ENCODE results near the gene ASPG. TPM values are rescaled to one million over a fixed set of nuclear protein-coding genes. Genes with fewer than 3 reads are reported as not detected.
"Not testable (repeated sequence)": the region's sequence is repeated elsewhere in the genome, so short reads cannot be mapped to it uniquely, and the experiment has no call there.

The ASPG gene
- total and polyA plus RNA-seq, 4 experiments from 2014 or later = not detected

DNA sequence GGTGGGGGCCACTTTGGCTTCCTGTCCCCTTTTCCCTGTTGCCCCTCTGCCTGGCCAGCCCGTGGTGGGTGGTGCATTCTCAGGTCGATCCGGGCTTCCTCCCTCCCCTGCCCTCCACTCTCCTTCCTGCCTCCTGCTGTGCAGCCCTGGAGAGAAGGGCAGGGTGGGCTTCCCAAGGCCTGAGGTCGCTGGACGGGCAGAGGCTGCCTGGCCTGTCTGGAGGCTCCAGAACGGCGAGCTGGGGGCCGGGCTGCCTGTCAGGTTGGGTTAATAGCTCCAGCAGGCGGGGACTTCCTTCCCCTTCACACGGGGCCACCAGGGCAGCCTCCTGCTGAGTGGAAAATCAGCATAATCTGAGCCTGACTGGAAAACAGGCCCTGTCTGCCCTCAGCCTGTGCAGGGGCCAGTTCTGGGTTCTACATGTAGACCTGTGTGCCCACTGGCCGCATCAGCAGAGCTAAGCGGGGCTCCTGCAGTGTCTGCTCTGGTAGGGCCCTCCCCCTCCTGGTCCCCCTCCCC is 64.2 kb downstream of the ASPG start:
- intact Hi-C loops (cut with micrococcal nuclease) = no loop called here

DNA sequence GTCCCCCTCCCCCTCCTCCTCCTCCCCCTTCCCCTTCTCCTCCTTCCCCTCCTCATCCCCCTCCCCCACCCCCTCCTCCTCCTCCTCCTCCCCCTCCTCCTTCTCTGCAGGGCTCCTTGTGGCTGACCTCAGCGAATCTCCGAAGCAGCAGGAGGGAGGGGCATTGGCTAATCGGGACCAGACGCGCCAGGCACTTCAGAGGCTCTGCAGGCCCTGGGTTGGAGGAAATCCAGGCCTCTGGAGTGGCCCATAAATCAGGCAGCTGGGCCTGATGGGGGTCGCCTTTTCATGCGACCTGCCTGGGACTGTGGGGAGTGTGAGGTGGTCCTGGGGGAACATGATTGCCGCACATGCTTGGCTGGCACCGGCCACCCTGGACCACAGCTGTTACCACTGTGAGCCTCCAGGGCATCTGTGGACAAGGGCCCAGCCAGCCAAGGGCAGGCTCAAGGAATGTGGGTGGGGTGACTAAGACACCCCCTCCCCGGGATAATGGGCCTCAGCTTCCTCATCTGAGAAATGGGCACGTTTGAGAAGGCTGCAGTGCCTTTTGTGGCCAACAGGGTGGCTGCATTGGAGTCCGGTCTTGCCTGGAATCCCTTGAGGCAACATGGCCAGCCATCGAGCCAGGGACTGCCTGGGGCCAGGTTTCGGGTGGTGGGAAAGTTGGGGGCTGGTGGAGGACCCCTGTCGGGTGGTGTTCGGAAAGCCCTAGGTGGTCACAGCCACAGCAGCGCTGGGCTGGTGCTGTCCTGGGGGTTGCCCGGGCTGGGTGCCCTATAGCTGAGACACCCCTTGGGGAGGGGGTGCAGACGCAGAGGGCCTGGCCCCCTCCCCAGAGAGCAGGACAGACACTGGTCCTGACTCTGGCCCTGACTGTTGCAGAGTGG is 64.9 kb downstream of the ASPG start:
- ChIA-PET CTCF (ENCODE audit: partially characterized antibody) (interaction anchor here (1.4 kb wide), 1 partner anchor 248 kb away, joined by 3 read pairs; no protein-coding TSS in a partner anchor), POLR2A (ENCODE audit: partially characterized antibody) (no interaction called here)
- Mint-ChIP-seq H3K36me3 (no peaks in the 10 kb centered on the region), H3K27ac (no peak overlapping the region), H3K9me3 (no peaks in the 10 kb centered on the region), H3K4me1 (peaks cover 0 to 1% (median 0%) of the 10 kb centered on the region in 4 donors), H3K4me3 (peak overlapping the region in 1 of 8 donors; percentile 39), H3K27me3 (peaks cover 1 to 2% of the 10 kb centered on the region in 2 donors)
- H3K27me3 ChIP-seq (ENCODE audit: insufficient read depth, low read length) = no peaks in the 10 kb centered on the region
- H3K9me3 ChIP-seq (ENCODE audit: control insufficient read depth in 1 of 2, low read length in 2 of 2) = no peaks in the 10 kb centered on the region
- peak in 1 of 5 donors; percentile 33 for DNase-seq
- no peaks in the 10 kb centered on the region for H3K4me1 ChIP-seq (ENCODE audit: insufficient read depth, low read length)
- no peaks in the 10 kb centered on the region for H3K36me3 ChIP-seq (ENCODE audit: insufficient read depth, low read length)
- no peak overlapping the region for H3K27ac ChIP-seq (ENCODE audit: low read depth, low read length)
- no peak overlapping the region for H3K4me3 ChIP-seq (ENCODE audit: low read length in 2 of 2)
- intact Hi-C loops (cut with micrococcal nuclease) = no loop called here

More for the DNA sequence above, 64.2 kb downstream of the ASPG start:
- Histone ChIP-seq H3K27ac (ENCODE audit: low read depth, low read length) (no peak overlapping the region), H3K36me3 (ENCODE audit: insufficient read depth, low read length) (no peaks in the 10 kb centered on the region), H3K4me3 (ENCODE audit: low read length in 2 of 2) (no peak overlapping the region), H3K9me3 (ENCODE audit: control insufficient read depth in 1 of 2, low read length in 2 of 2) (no peaks in the 10 kb centered on the region), H3K4me1 (ENCODE audit: insufficient read depth, low read length) (no peaks in the 10 kb centered on the region), H3K27me3 (ENCODE audit: insufficient read depth, low read length) (no peaks in the 10 kb centered on the region)
- no peaks in the 10 kb centered on the region for H3K36me3 Mint-ChIP-seq
- H3K9me3 Mint-ChIP-seq = no peaks in the 10 kb centered on the region
- ChIA-PET CTCF (ENCODE audit: partially characterized antibody) (interaction anchor here (1.4 kb wide), 1 partner anchor 248 kb away, joined by 3 read pairs; no protein-coding TSS in a partner anchor), POLR2A (ENCODE audit: partially characterized antibody) (no interaction called here)
- peaks cover 2 to 3% of the 10 kb centered on the region in 2 donors for H3K27me3 Mint-ChIP-seq
- H3K4me3 Mint-ChIP-seq = no peak overlapping the region
- peaks cover 0 to 1% (median 0%) of the 10 kb centered on the region in 4 donors for H3K4me1 Mint-ChIP-seq
- DNase-seq = peak in 1 of 5 donors; percentile 38
- no peak overlapping the region for H3K27ac Mint-ChIP-seq

DNA sequence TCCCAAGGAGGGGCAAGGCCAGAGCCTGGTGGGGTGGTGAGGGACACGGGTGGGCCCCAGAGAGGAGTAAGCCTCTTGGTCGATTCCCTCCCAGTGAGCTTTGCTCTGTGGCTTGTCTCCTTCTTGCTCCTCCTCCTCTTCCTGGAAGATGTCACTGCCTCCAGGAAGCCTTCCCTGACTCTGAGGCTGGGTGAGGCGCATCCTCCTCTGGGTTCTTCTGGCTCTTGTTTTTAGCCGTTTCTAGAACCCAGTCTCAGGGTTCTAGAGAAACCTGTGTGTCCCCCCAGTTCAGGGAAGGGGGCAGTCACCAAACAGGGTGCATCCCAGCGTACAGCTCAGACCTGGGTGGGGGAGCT is 65.5 kb downstream of the ASPG start:
- Histone ChIP-seq H3K36me3 (ENCODE audit: insufficient read depth, low read length) (no peaks in the 10 kb centered on the region), H3K9me3 (ENCODE audit: control insufficient read depth in 1 of 2, low read length in 2 of 2) (no peaks in the 10 kb centered on the region), H3K27ac (ENCODE audit: low read depth, low read length) (no peak overlapping the region), H3K4me1 (ENCODE audit: insufficient read depth, low read length) (no peaks in the 10 kb centered on the region), H3K27me3 (ENCODE audit: insufficient read depth, low read length) (no peaks in the 10 kb centered on the region), H3K4me3 (ENCODE audit: low read length in 2 of 2) (no peak overlapping the region)
- Mint-ChIP-seq H3K27ac (peak overlapping the region in 1 of 7 donors; percentile 61), H3K9me3 (no peaks in the 10 kb centered on the region), H3K4me3 (no peak overlapping the region), H3K4me1 (peaks cover 0 to 1% (median 0%) of the 10 kb centered on the region in 4 donors), H3K36me3 (no peaks in the 10 kb centered on the region), H3K27me3 (peaks cover 0 to 1% of the 10 kb centered on the region in 2 donors)
- POLR2A ChIA-PET (ENCODE audit: partially characterized antibody) = no interaction called here
- DNase-seq = no peak
- intact Hi-C loops (cut with micrococcal nuclease) = no loop called here
- CTCF ChIA-PET (ENCODE audit: partially characterized antibody) = interaction anchor here (1.4 kb wide), 1 partner anchor 247 kb away, joined by 3 read pairs; no protein-coding TSS in a partner anchor

DNA sequence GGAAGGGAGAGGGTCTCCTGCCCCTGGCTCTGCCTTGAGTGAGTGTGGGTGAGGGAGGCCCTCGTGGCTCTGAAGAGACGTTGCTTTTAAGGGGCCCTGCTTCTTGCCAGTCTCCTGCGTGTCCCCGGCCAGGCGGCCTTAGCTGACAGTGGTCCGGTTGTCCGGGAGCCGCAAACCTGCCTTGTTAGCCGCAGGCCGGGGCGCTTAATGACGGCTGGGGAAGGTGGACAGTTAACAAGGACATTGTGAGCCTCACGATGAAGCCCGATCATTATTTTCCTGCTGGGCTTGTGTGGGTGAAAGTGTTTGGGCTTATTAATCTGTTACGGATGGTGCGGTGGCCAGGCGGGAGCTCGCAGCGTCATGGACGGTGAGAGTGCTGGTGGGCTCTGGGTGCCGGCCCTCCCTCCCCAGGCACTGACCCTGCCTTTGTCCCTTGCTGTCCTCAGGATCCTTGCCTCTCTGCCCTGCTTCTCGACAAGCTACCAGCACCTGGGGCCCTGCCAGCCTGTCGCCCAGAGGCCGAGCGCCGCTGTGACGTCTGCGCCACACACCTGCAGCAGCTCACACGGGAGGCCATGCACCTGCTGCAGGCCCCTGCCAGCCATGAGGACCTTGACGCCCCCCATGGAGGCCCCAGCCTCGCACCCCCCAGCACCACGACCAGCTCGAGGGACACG is 66.2 kb downstream of the ASPG start:
- Mint-ChIP-seq H3K27ac (no peak overlapping the region), H3K9me3 (no peaks in the 10 kb centered on the region), H3K4me1 (peaks cover 0 to 1% (median 0%) of the 10 kb centered on the region in 4 donors), H3K4me3 (no peak overlapping the region), H3K36me3 (no peaks in the 10 kb centered on the region), H3K27me3 (no peaks in the 10 kb centered on the region)
- no peaks in the 10 kb centered on the region for H3K9me3 ChIP-seq (ENCODE audit: control insufficient read depth in 1 of 2, low read length in 2 of 2)
- H3K27ac ChIP-seq (ENCODE audit: low read depth, low read length) = no peak overlapping the region
- no peaks in the 10 kb centered on the region for H3K4me1 ChIP-seq (ENCODE audit: insufficient read depth, low read length)
- DNase-seq = peak in 1 of 5 donors; percentile 16
- H3K36me3 ChIP-seq (ENCODE audit: insufficient read depth, low read length) = no peaks in the 10 kb centered on the region
- no peaks in the 10 kb centered on the region for H3K27me3 ChIP-seq (ENCODE audit: insufficient read depth, low read length)
- CTCF ChIA-PET (ENCODE audit: partially characterized antibody) = no interaction called here
- POLR2A ChIA-PET (ENCODE audit: partially characterized antibody) = no interaction called here
- no peak overlapping the region for H3K4me3 ChIP-seq (ENCODE audit: low read length in 2 of 2)
- intact Hi-C loops (cut with micrococcal nuclease) = no loop called here

DNA sequence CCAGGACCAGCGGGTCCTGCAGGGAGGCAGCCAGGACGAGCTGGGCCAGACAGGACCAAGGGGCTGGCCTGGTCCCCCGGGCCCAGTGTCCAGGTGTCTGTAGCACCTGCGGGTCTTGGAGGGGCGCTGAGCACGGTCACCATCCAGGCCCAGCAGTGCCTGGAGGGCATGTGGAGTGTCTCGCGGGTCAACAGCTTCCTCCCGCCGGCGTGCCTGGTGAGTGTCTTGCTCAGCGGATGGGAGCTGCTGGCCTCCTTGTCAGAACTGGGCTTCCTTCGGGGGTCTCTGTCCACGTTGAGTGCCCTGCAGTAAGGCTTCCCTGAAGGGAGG is 66.7 kb downstream of the ASPG start:
- H3K36me3 ChIP-seq (ENCODE audit: insufficient read depth, low read length) = no peaks in the 10 kb centered on the region
- DNase-seq = peak in 1 of 5 donors; percentile 16

DNA sequence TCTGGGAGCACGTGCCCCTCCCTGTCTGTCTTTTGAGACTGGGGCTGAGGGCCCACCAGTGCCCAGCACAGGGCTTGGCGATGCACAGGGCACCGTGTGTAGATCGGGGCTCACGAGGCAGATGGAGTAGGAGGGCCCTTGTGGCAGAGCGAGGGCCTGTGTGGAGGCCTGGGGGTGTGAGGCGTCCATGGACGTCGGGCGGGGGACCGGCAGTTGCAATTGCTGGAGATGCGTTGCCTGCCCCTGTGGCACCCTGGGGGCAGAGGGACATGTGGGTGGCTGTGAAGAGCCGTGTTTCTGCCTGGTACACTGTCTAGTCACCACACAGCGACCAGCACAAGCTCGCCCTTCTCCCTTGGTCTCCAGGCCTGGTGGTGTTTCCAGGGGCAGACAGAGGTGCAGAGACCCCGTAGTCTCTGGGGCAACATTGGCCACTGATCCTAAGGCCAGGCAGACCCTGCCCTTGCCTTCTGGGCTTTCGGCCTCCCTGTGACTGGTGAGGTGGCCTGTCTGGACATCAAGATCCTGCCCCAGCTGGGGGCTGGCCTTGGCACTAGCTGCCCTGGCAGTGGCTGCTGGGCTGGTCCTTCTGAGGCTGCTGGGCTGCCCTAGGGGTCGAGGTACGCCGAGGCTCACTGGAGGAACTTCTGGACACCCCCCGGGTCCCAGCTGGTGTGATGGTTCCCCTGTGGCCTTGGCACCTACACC is 67.3 kb downstream of the ASPG start:
- ChIA-PET POLR2A (ENCODE audit: partially characterized antibody) (no interaction called here), CTCF (ENCODE audit: partially characterized antibody) (no interaction called here)
- no peak overlapping the region for H3K4me3 Mint-ChIP-seq
- no peak overlapping the region for H3K27ac Mint-ChIP-seq
- no peaks in the 10 kb centered on the region for H3K27me3 ChIP-seq (ENCODE audit: insufficient read depth, low read length)
- H3K27me3 Mint-ChIP-seq = no peaks in the 10 kb centered on the region
- no peaks in the 10 kb centered on the region for H3K36me3 Mint-ChIP-seq
- H3K4me3 ChIP-seq (ENCODE audit: low read length in 2 of 2) = no peak overlapping the region
- H3K36me3 ChIP-seq (ENCODE audit: insufficient read depth, low read length) = no peaks in the 10 kb centered on the region
- no peaks in the 10 kb centered on the region for H3K9me3 Mint-ChIP-seq
- peaks cover 0 to 1% (median 0%) of the 10 kb centered on the region in 4 donors for H3K4me1 Mint-ChIP-seq
- no peaks in the 10 kb centered on the region for H3K4me1 ChIP-seq (ENCODE audit: insufficient read depth, low read length)
- no peak overlapping the region for H3K27ac ChIP-seq (ENCODE audit: low read depth, low read length)
- intact Hi-C loops (cut with micrococcal nuclease) = no loop called here
- no peaks in the 10 kb centered on the region for H3K9me3 ChIP-seq (ENCODE audit: control insufficient read depth in 1 of 2, low read length in 2 of 2)
- DNase-seq = no peak

More for the DNA sequence above, 66.7 kb downstream of the ASPG start:
- Histone ChIP-seq H3K4me3 (ENCODE audit: low read length in 2 of 2) (no peak overlapping the region), H3K4me1 (ENCODE audit: insufficient read depth, low read length) (no peaks in the 10 kb centered on the region), H3K9me3 (ENCODE audit: control insufficient read depth in 1 of 2, low read length in 2 of 2) (no peaks in the 10 kb centered on the region), H3K27ac (ENCODE audit: low read depth, low read length) (no peak overlapping the region), H3K27me3 (ENCODE audit: insufficient read depth, low read length) (no peaks in the 10 kb centered on the region)
- ChIA-PET POLR2A (ENCODE audit: partially characterized antibody) (no interaction called here), CTCF (ENCODE audit: partially characterized antibody) (no interaction called here)
- Mint-ChIP-seq H3K36me3 (no peaks in the 10 kb centered on the region), H3K4me3 (no peak overlapping the region), H3K27me3 (no peaks in the 10 kb centered on the region), H3K27ac (no peak overlapping the region), H3K4me1 (peaks cover 0 to 1% (median 0%) of the 10 kb centered on the region in 4 donors), H3K9me3 (no peaks in the 10 kb centered on the region)
- intact Hi-C loops (cut with micrococcal nuclease) = no loop called here

DNA sequence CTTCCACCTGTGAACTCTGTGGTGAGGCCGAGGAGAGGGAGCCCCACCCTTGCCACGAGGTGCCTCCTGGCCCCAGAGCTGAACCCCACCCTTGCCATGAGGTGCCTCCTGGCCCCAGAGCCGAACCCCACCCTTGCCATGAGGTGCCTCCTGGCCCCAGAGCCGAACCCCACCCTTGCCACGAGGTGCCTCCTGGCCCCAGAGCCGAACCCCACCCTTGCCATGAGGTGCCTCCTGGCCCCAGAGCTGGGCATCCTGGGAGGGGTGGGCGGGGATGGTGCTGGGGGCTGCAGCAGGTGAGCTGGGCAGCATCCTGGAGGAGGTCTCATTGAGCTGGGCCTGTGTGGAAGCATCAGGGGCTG is 67.9 kb downstream of the ASPG start:
- CTCF ChIA-PET (ENCODE audit: partially characterized antibody); H3K27ac ChIP-seq (ENCODE audit: low read depth, low read length); intact Hi-C loops (cut with micrococcal nuclease); H3K9me3 ChIP-seq (ENCODE audit: control insufficient read depth in 1 of 2, low read length in 2 of 2); H3K4me3 Mint-ChIP-seq; H3K27me3 ChIP-seq (ENCODE audit: insufficient read depth, low read length); H3K4me1 Mint-ChIP-seq; H3K36me3 Mint-ChIP-seq; DNase-seq; H3K4me1 ChIP-seq (ENCODE audit: insufficient read depth, low read length); H3K9me3 Mint-ChIP-seq; H3K36me3 ChIP-seq (ENCODE audit: insufficient read depth, low read length); H3K27ac Mint-ChIP-seq; H3K4me3 ChIP-seq (ENCODE audit: low read length in 2 of 2); POLR2A ChIA-PET (ENCODE audit: partially characterized antibody); H3K27me3 Mint-ChIP-seq: not testable (repeated sequence)
